ENCODE results near the gene ZNF302.
"Not testable (repeated sequence)": the region's sequence is repeated elsewhere in the genome, so short reads cannot be mapped to it uniquely, and the experiment has no call there.

ZNF302 gene

DNA sequence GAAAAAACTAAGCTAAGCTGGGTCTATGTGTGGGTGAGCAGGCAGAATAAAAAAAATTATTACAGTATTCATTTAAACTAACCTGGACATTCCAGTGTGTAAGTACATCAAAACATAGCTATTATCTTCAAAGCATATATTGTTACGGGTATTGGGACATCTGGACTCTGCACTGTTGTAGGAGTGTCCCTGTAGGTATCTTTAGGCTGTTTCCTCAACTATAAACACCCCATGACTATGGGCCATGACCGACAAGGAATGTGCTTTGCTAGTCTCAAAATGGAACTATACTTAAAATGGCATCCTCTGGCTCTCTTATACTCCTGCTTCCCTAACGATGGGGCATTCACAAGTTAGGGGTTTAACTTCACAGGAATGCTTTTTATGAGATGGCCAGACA is 3.9 kb upstream of the ZNF302 start:
- DNase-seq: no peak

DNA sequence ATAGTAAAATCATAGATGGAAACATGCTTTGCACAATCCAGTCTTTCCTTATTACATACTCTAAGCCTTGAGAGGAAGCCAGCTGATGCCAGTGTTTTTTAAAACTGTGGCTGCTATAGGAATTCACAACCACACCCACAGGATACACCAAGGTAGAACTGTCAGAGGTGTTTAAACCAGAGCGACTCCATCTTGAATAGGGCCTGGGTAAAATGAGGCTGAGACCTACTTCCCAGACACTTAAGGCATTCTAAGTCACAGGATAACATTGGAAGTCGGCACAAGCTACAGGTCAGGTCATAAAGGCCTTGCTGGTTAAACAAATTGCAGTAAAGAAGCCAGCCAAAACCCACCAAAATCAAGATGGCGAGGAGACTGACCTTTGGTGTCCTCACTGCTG is 2.2 kb upstream of the ZNF302 start:
- DNase-seq: no peak

- DNase-seq: no peak
These were observed 1.6 kb upstream of the ZNF302 start for GRCh38 chr19:34675919-34676318.

DNA sequence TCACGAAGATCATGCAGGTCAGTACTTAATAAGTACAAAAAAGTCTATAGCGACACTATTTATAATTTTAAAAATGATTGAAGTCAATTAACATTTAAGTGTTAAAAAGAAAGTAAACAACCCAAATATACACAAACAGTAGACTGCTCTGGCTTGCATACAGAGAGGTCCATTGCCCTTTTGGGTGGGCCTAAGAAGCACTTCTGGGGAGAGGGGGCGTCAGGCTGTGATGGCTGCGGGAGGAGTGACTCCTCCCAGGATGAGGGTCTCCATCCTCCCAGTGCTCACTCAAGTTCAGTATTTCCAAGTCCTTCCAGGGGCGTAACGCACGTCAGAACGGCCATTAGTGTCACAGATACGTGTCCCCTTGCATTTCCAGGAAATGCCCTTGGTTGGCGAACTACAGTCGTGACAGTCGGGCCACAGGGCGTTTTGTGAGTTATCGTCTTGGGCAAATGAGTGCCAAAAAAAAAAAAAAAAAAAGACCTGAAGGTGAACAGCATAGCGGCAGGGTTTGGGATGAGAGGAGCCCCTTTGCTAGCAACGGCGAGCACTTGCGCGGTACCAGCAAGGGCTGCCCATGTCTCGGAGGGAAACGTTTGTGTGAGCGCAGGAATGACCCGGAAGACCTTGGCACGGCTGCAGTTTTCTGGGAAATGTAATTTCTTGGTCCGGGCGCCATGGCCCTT is 637 bp upstream of the ZNF302 start, which contains the start of gene SCGB2B2:
SCGB2B2 (minus strand) TSS at position 463 of the 689 bp plus-strand sequence. CDS start 82,596 bp downstream, outside the sequence.
- peak; percentile 79 for DNase-seq

DNA sequence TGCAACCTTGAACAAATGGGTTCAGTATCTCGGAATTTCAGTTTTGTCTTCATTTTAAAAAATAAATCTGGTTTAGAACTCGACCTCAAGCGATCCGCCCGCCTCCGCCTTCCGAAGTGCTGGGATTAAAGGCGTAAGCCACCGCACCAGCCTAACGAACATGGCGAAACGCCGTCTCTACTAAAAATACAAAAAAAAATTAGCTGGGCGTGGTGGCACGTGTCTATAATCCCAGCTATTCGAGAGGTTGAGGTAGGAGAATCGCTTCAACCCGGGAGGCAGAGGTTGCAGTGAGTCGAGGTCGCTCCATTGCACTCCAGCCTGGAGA is 571 bp downstream of the ZNF302 start:
- no peak for DNase-seq

- DNase-seq: no peak
These were observed 943 bp downstream of the ZNF302 start for GRCh38 chr19:34678421-34678820.

- no peak for DNase-seq
These were observed 4.0 kb downstream of the ZNF302 start for GRCh38 chr19:34681478-34681877.

DNA sequence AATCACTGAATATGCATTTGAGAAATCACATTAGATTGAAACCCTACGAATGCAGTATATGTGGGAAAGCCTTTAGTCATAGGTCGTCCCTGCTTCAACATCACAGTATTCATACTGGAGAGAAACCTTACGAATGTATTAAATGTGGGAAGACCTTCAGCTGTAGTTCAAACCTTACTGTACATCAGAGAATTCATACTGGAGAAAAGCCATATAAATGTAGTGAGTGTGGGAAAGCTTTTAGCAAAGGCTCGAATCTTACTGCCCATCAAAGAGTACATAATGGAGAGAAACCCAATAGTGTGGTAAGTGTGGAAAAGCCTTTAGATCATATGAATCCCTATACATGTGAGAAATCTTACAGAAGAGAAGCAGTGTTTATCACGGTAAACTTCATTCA is 7.8 kb downstream of the ZNF302 start:
- not testable (repeated sequence) for DNase-seq

- DNase-seq: no peak
These were observed 9.0 kb downstream of the ZNF302 start for GRCh38 chr19:34686455-34686854.

DNA sequence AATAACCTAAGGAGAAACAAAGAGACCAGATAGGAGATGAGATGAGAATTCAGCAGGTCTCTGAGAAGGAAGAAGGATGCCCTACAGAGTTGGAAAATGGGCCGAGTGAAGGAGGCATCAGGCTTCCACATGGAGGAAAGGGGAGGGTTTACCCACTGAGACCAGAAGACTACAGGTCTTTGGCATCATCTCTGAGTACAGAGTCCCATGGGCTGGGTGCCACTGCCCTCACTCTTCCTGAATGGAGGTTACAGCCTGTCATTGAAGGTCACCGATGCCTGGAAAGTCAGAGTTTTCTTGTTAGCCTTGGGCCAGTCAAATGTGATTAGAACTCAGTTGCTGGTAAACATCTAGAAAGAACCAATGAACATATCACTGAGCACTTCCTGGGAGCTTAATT is 9.9 kb downstream of the ZNF302 start:
- no peak for DNase-seq

- DNase-seq: no peak
These were observed 11.1 kb downstream of the ZNF302 start for GRCh38 chr19:34688592-34688991.

DNA sequence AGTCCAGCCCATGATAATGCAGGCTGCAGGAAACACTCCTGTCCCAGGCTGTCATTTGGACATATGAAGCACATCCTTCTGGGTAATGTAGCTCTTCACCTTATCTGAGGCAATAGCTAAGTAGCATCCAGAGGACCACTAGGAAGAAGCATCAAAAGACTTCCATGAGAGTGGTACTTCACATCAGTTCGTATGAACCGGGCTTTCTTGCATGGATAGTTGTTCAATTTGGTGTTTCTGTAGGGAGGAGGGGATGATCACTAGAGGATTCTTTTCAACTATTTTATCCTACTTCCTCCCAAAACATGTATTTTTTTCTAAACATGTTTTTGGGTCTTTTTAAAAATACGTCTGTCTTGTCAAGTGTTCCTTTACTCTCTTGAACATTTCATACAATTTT is 12.9 kb downstream of the ZNF302 start:
- no peak for DNase-seq

DNA sequence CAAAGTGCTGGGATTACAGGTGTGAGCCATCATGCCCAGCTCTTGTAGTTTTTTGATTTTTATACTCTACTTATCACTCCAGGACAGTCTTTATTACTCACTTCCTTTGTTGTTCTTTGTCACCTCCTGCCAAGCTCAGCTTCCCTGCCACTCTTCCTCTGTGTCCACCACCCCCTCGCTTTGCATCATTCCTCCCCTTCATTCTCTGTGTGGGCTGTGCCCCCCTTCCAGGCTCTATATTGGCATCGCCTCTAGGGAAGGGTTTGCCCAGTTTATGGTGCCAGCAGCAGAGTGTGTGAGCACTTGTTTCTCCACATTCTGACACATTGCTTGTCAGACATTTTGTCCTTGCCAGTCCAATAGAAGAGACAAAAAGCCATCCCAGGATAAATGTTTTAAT is 15.1 kb downstream of the ZNF302 start:
- DNase-seq: no peak

- DNase-seq: no peak
These were observed 30.2 kb downstream of the ZNF302 start for GRCh38 chr19:34707661-34708060.

DNA sequence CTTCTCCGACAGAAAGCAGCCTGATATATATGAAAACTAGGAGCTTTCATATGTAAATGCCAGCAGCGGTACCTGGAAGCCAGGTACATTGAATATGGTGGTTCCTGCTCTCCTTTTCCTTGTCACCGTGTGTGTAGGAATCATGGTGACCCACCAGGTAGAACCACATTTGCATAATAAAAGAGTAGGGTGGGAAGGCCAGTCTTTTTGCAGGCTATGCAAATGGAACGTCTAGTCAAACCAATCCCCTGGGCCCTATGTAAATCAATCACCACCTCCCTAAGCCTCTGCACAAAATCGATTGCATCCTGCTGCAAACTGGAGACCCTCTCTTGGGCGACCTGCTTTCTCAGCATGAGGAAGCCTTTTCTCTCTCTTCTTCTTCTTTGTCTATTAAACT is 34.4 kb downstream of the ZNF302 start:
- DNase-seq: no peak

DNA sequence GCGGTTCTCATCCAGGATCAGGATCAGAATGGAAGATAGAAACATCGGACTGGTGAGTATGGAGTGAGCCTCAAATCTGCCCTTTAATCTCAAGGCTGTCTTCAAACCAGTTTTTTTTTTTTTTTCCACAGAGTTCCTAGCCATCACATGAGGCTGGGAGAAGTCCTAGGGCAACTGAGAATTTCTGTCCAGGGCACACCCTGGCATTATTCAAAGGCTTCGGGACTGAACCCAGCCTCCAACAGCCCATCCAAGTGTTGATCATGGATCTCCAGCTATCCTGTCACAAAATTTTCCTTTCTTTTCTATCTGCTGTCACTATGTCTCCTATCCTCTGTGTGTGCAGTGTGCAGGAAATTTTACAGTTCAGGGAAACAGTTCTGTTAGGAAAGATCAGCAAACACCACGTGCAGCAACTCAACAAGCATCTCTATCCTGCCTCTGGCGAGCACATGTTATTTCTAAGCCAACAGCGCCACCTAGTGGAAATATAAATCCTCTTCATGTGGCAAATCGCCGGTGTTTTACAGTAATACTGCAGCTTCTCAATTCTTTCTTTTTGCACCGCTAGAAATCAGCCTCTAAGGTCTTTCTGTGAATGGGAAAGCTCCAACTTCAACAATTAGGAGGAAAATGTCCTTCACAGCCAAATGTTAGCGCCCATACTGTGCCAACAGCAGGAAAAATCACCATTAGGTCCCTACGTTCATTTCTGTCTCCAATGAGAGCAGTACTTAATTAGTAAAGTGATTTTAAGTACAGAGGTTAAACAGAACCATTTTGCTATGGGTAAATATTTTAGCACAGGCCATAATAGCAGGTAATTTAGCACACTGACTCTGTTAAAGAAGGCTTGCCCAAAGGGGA is 35.1 kb downstream of the ZNF302 start:
- DNase-seq: peak; percentile 48

DNA sequence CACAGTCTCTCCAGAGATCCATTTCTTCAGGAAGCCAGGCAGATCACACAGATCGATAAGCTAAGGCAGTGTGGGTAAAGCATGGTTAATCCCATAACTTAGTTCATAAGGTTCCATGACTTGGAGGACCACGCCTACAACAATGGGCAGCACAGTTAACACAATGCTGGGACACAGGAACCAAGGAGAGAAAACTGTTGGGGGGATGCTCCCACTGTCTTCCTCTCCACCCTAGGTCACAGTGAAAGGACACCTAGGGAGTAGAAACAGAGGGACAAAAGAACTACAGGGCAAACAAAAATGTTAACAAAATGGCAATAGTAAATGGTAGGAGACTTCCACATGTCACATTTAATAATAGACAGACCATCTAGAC is 35.8 kb downstream of the ZNF302 start:
- no peak for DNase-seq

- no peak for DNase-seq
These were observed 37.9 kb downstream of the ZNF302 start for GRCh38 chr19:34715357-34715756.

- no peak for DNase-seq
These were observed 44.9 kb downstream of the ZNF302 start for GRCh38 chr19:34722353-34722752.

DNA sequence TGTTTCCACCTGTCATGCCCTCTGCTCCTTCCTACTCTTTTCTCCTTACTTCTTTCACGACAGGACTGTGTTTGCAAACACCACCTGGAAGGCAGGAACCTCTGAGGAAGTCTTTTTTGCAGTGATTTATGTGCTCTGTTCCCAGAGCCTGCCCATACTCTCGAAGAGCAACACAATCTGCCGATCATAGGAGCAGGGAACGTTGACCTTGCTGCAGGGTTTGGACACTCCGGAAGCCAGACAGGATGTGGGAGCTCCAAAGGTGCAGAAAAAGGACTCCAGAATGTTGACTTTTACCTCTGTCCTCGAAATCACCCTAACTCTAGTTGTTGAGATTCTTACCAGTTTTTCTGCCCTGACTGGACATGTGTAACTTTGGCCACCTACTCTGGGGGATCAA is 47.9 kb downstream of the ZNF302 start:
- no peak for DNase-seq

- no peak for DNase-seq
These were observed 53.7 kb downstream of the ZNF302 start for GRCh38 chr19:34731019-34731829.

GRCh38 chr19:34731964-34732363 is 54.5 kb downstream of the ZNF302 start:
- no peak for DNase-seq

DNA sequence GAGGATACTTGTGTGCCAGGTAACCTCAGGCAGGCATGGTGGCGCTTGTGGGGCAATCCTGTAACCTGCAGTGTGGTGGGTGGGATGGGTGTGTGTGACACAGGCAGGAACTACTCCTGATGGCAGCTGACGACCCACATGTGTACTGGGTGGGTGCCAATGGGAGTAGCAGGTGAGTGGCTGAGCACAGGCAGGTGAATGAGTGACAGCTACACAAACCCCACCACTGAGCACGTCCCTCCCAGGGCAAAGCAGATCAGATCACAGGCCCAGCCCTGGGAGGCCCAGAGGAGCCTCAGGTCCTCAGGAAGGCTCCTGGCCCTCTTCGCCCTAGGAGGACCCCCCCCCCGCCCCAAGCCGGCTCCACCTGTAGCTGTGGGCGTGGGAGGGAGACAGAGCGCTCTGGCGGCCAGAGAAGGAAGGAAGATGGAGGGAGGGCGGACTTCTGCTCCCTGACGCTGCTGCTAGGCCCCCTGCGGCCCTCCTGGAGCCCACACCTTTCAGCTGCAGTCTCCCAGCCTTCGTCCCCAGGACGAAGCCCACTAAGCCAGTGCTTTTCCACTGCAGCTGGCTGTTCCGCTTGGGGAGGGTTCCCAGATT is 55.2 kb downstream of the ZNF302 start:
- DNase-seq: no peak

All from stimulated activated CD4-positive, alpha-beta T cell treated with anti-CD3 and anti-CD28 coated beads, Interleukin-15, amount 100 ng/mL, for 24 hours (primary cell).